NCI-H82 treated with DMSO at 0.1 percent for 48 hours (cell line): ENCODE data around the gene FLII.
"Not testable (repeated sequence)": the region's sequence is repeated elsewhere in the genome, so short reads cannot be mapped to it uniquely, and the experiment has no call there.

Source experiments
- DNase-seq: peaks from one replicate; lab custom pipeline; 2025; ENCODE audit not compliant: unreplicated experiment; lab: John Stamatoyannopoulos, UW

The FLII gene

DNA sequence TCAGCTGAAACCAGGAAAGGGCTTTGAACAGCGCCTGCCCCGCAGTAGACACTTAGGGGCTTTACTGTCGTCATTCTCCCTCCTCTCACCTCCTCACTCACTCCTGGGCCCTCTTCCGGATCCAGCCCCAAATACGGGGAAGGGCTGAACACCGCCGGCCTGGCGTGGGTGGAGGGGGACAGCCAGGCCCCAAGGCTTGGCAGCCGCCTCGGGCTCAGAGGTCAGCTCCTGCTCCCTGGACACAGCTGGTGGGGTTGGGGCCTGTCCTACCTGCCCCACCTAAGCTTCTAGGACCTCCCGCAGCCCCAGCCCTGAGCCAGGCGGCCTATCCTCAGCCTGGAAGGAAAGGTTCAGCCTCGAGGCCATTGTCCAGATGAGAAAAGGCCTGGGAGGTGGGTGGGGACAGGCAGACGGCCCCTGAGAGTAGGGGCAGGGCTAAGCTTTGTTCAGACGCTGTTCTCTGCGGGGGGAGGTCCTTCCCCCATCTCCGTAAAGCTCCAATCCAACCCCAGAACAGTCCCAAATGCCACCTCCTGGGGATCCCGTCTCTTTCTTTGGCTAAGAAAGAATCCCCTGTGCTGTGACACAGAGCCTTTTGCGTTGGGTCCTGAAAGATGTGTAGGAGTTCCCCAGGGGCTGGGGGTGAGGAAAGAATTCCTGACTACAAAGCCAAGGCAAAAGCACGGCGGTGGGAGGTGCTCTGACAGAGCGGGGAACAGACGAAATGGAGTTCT lies 34.0 kb downstream of the FLII start:
- DNase-seq = peak; percentile 17

DNA sequence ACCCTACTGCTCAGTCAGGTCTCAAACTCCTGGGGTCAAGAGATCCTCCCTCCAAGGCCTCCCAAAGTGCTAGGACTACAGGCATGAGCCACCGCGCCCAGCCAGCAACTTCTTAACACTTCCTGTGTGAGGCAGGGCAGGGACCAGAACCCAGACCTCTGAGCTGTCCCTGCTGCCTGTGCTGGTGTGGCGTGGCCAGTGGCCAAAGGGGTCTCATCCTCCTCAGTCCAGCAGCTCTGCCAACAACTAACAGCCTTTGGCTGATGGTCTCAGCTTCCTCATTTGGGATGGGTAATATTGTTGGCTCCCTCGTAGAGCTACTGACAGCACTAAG lies 34.5 kb downstream of the FLII start:
- DNase-seq = no peak

DNA sequence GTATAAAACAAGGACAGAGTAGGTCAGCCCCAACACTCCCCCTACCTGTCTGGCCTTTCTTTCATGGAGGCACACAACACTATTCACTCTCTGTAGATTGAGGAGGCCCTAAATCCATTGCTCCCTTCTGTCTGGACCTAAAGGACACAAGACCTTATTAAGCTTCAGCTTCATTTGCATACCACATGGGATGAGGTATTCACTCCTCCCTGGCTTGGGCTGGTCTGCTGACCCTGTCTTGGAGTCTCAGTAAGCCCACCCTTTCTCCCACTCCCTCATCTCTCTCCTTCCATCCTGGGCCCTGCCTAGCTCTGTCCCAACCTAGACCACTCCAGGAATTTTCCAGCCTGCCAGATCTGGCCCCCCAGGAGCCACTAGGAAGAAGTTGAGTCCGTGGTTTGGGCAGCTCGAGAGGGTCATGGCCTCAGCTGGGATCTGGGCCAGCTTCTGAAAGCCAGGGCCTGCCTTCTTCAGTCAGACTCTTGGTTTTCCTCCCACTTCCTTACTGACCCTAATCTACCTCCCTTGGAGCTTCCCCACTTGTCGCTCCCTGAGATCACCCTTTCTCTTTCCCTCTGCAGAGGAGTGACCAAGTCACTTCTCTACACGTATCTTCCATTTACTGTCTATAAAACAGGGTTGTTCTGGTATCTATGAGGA lies 39.7 kb downstream of the FLII start:
- DNase-seq = no peak

GRCh38 chr17:18217412-18218015 lies 41.0 kb downstream of the FLII start:
- DNase-seq = no peak

GRCh38 chr17:18216906-18217305 lies 41.6 kb downstream of the FLII start:
- DNase-seq = not testable (repeated sequence)

DNA sequence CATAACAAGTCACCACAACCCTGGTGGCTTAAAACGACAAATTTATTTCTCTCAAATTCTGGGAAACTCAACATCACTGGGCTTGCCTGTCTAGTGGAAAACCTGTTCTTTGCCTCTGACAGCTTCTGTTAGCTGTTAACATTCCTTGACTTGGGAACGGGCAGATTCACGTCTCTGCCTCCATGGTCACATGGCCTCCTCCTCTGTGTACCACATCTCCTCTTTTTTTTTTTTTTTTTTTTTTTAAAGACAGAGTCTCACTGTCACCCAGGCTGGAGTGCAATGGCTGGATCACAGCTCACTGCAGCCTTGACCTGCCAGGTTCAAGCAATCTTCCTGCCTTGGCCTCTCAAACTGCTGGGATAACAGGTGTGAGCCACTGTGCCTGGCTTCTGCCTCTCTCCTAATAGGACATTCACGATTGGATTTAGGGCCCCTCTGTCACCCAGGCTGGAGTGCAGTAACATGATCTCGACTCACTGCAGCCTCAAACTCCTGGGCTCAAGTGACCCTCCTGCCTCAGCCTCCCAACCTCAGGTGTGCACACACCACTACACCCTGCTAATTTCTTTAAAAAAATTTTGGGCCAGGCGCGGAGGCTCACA lies 44.8 kb downstream of the FLII start:
- DNase-seq = no peak

DNA sequence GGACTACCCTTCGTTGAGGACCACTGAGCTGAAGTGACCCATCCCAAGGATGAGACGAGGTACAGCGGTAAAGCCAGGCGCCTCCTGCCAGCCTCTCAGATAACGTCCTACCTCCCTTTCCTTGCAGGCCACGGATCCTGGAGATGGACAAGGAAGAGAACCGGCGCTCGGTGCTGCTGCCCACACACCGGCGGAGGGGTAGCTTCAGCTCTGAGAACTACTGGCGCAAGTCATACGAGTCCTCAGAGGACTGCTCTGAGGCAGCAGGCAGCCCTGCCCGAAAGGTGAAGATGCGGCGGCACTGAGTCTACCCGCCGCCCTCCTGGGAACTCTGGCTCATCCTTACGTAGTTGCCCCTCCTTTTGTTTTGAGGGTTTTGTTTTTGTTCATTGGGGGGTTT lies 50.4 kb downstream of the FLII start:
- no peak for DNase-seq

DNA sequence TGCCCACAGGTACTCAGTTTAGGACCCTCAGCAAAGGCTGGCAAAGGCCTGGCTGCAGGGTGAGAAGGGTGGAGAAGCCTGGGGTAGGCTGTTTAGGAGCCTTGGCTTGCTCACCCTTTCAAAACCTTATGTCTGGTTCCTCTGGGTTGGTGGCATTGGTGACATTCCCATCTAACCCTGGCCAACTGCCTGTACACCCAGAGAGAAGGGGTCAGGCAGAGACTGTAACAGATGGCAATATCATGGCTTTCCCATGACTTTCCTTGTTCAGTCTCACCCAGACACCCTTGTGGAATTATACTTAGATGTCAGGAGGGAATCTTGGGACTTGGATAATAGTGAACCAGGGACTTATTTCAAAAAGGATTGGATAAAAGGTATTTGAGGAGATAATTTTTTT lies 51.6 kb downstream of the FLII start:
- no peak for DNase-seq

- no peak for DNase-seq
Measured at GRCh38 chr17:18205861-18206260, 52.7 kb downstream of the FLII start.

DNA sequence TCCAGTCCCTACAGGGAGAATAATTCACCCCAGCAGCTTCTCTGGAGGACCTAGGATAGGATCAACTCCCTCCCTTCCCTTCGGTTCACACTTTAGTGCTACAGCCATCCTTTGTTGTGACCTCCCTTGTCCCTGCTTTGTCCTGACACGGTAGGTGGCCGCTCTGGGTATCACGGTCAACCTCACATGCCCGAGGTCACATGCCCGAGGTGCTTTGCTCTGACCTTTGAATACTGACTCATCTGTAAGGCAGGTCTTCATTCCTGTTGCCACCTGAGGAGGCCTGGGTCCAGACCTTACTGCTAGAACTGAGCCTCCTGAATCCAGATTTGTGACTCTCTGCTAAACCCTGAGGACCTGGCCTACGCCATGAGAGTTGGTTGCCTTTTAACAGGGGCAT lies 55.2 kb downstream of the FLII start:
- DNase-seq = no peak

DNA sequence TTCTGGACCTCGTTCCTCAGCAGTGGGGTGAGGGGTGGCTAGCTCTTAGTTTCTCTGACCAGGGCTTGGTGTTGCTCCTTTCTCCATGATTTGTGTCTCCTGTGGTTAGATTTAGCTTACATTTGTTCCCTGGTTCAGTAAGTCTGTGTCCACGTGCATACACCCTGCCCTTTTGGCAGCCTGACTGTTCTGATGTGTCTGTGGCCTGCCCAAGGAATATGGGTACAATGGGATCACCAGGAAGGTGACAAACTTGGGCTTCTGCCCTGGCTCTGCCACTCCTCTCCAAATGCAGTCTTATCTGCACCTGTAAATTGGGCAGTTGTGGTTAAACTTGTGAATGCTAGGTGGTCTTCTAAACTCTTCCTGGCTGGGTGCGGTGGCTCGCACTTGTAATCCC lies 57.4 kb downstream of the FLII start:
- no peak for DNase-seq

DNA sequence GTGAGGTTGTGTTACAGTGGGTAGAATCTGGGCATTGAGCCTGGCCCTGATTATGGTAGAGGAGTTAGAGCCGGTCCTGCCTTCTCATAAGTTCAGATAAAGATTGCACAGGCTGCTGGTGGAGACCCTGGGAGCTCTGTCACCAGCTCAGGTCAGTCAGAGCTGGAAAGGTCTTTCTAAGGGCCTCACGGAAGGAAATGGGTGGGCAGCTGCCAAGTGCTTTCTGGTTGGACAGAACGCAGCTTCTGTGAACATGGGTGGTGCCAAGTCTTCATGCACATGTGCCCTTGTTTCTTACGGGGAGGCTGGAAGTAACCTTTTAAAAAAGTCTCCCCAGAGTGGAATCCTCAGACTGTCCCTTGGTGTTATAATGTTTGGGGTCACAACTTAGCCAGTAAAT lies 60.0 kb downstream of the FLII start:
- no peak for DNase-seq

DNA sequence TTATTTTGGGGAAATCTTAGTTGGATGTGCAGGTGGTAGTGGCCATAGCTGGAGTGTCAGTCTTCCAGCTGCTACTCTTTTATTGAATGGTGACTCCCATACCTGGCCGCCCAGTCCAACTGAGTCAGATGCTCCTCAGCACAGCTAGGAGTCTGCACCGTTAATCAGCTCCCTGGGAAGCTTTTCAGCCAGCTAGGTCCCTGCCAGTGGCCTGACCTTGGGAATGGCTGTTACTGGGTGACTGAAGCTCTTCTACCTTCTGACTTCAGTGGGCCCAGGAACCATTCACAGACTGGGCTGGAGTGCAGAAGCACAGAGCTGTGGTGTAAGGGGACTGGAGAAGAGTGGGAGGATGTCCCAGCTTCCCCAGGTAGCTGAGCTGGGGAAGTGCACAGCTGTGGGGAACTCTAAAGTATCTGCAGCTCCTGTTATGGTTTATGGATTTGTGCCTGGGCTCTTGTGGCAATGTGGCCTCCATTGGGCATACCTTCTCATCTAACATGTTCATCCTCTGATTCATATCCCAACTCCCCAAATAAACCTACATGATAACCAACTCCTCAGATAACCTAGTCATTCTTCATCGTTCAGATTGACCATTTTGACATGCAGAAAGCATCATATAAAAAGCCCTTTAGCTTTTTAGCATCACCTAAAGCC lies 60.9 kb downstream of the FLII start:
- no peak for DNase-seq

GRCh38 chr17:18195246-18195645 lies 63.3 kb downstream of the FLII start:
- DNase-seq = no peak
